ENCODE data around the gene KYAT1.
"Not testable (repeated sequence)": the region's sequence is repeated elsewhere in the genome, so short reads cannot be mapped to it uniquely, and the experiment has no call there.

Gene KYAT1

GRCh38 chr9:128809831-128810230, 71.9 kb downstream of the KYAT1 start:
- DNase-seq, result no peak

- no peak for DNase-seq
These were observed 72.6 kb downstream of the KYAT1 start for GRCh38 chr9:128809036-128809599.

- DNase-seq, result no peak
These were observed 73.2 kb downstream of the KYAT1 start for GRCh38 chr9:128808543-128808942.

GRCh38 chr9:128807827-128808226, 73.9 kb downstream of the KYAT1 start:
- DNase-seq, result no peak

GRCh38 chr9:128805661-128806060, 76.1 kb downstream of the KYAT1 start:
- no peak for DNase-seq

- no peak for DNase-seq
These were observed 79.3 kb downstream of the KYAT1 start for GRCh38 chr9:128802482-128802881.

- DNase-seq, result no peak
These were observed 81.7 kb downstream of the KYAT1 start for GRCh38 chr9:128800061-128800460.

GRCh38 chr9:128798896-128799295, 82.9 kb downstream of the KYAT1 start:
- no peak for DNase-seq

- DNase-seq, result not testable (repeated sequence)
These were observed 86.8 kb downstream of the KYAT1 start for GRCh38 chr9:128794961-128795360.

- DNase-seq, result no peak
These were observed 88.6 kb downstream of the KYAT1 start for GRCh38 chr9:128792978-128793686.

GRCh38 chr9:128792134-128792533, 89.6 kb downstream of the KYAT1 start:
- no peak for DNase-seq

- DNase-seq, result no peak
These were observed 91.2 kb downstream of the KYAT1 start for GRCh38 chr9:128790536-128790935.

GRCh38 chr9:128788445-128788844, 93.3 kb downstream of the KYAT1 start:
- DNase-seq, result no peak

- no peak for DNase-seq
These were observed 94.1 kb downstream of the KYAT1 start for GRCh38 chr9:128787659-128788058.

GRCh38 chr9:128786681-128787601, 94.8 kb downstream of the KYAT1 start, which contains the start of gene TBC1D13:
TSS of gene TBC1D13 (plus strand) at chr9:128787253. CDS start at chr9:128787354, 101 bp downstream.
- peak; percentile 91 for DNase-seq

- no peak for DNase-seq
These were observed 96.3 kb downstream of the KYAT1 start for GRCh38 chr9:128785427-128785826.
